Common myeloid progenitor, CD34-positive (primary cell): Measurements from ENCODE around the gene NOLC1.

Source experiments
- CTCF ChIA-PET: fragments of 350-600 bp; sonication (Branson Sonifier 250); formaldehyde crosslinking; loops from one replicate; lab custom pipeline; 2021; ENCODE audit warnings: antibody characterized with exemption; lab: Charles Lee
- POLR2A ChIA-PET: fragments of 350-600 bp; sonication (Branson Sonifier 250); formaldehyde crosslinking; loops from one replicate; lab custom pipeline; 2021; ENCODE audit warnings: antibody characterized with exemption; lab: Charles Lee
- DNase-seq, 3 donors: peaks; one replicate each; pipeline versions ENCODE4 v3.0.0 to v3.0.0-alpha.2; 2013
- H3K27ac ChIP-seq, 2 experiments: 1 replicate in 1 of 2; 2 replicates in 1 of 2; pipeline ENCODE4 v1.7.0; 2013; ENCODE audit warnings: inconsistent platforms in 2 of 2, low read length in 2 of 2, mild to moderate bottlenecking in 2 of 2, low read depth in 1 of 2, moderate library complexity in 1 of 2; ENCODE audit not compliant: severe bottlenecking in 2 of 2, insufficient read depth in 1 of 2, poor library complexity in 1 of 2
- H3K27me3 ChIP-seq, 5 experiments: replicated peaks in 2 of 5; 1 replicate in 3 of 5; 2 replicates in 2 of 5; pipeline versions ENCODE4 v1.6.1 to v1.7.0; 2013; ENCODE audit warnings: low read length in 4 of 5, mild to moderate bottlenecking in 2 of 5, moderate library complexity in 2 of 5, inconsistent platforms in 1 of 5; ENCODE audit not compliant: insufficient read depth in 5 of 5, control insufficient read depth in 4 of 5
- H3K36me3 ChIP-seq, 4 experiments: 1 replicate in 2 of 4; 2 replicates in 2 of 4; pipeline versions ENCODE4 v1.6.1 to v1.7.0; 2013; ENCODE audit warnings: low read length in 3 of 4, control low read depth in 1 of 4, mild to moderate bottlenecking in 1 of 4; ENCODE audit not compliant: control insufficient read depth in 4 of 4, insufficient read depth in 4 of 4
- H3K4me1 ChIP-seq, 4 experiments: 1 replicate in 3 of 4; 2 replicates in 1 of 4; pipeline versions ENCODE4 v1.6.1 to v1.7.1; 2013; ENCODE audit warnings: low read length in 3 of 4, mild to moderate bottlenecking in 3 of 4, control low read depth in 1 of 4, inconsistent platforms in 1 of 4, moderate library complexity in 1 of 4; ENCODE audit not compliant: control insufficient read depth in 4 of 4, insufficient read depth in 4 of 4; ENCODE audit errors: control extremely low read depth in 1 of 4
- H3K4me3 ChIP-seq, 7 experiments: 1 replicate in 4 of 7; 2 replicates in 3 of 7; pipeline versions ENCODE4 v1.5.1 to v1.7.0; 2013; ENCODE audit warnings: mild to moderate bottlenecking in 7 of 7, low read length in 6 of 7, moderate library complexity in 6 of 7, inconsistent platforms in 2 of 7, low read depth in 2 of 7, control low read depth in 1 of 7; ENCODE audit not compliant: insufficient read depth in 4 of 7, control insufficient read depth in 1 of 7; ENCODE audit errors: extremely low read depth in 1 of 7
- H3K9me3 ChIP-seq, 5 experiments: 1 replicate in 4 of 5; 2 replicates in 1 of 5; pipeline versions ENCODE4 v1.6.1 to v1.7.1; 2013; ENCODE audit warnings: low read length in 4 of 5, mild to moderate bottlenecking in 2 of 5, inconsistent platforms in 1 of 5, low read depth in 1 of 5, moderate library complexity in 1 of 5; ENCODE audit not compliant: control insufficient read depth in 4 of 5, insufficient read depth in 2 of 5; ENCODE audit errors: control extremely low read depth in 1 of 5
- WGBS: methylation state at CpG from one replicate; pipeline ENCODE4 v1.1.5; 2013; ENCODE audit not compliant: insufficient coverage; 5-methylcytosine and 5-hydroxymethylcytosine counted together

The NOLC1 gene

GRCh38 chr10:102113261-102113955 lies 38.8 kb upstream of the NOLC1 start:
- CTCF ChIA-PET: interaction anchor here (0.6 to 3.6 kb wide), 8 partner anchors 9 to 899 kb away, joined by 4 to 24 read pairs (median 6); partner anchors contain the start of genes HPS6 and NOLC1
- peak overlapping the region; percentile 71 to 92 for H3K27ac ChIP-seq
- POLR2A ChIA-PET: interaction anchor here (0.6 to 1.9 kb wide), 3 partner anchors 19 to 285 kb away, joined by 3 to 6 read pairs (median 4); partner anchors contain the start of gene PPRC1
- H3K9me3 ChIP-seq: no peaks in the 10 kb centered on the region
- 82% methylated on average over 3 of the region's 7 CpGs for WGBS
- no peak for DNase-seq
- peaks cover 16 to 57% (median 54%) of the 10 kb centered on the region in 4 experiments for H3K4me1 ChIP-seq
- H3K27me3 ChIP-seq: no peaks in the 10 kb centered on the region
- H3K36me3 ChIP-seq: peaks cover 23 to 35% (median 31%) of the 10 kb centered on the region in 4 experiments
- peak overlapping the region; percentile 68 to 92 (median 80) for H3K4me3 ChIP-seq

DNA sequence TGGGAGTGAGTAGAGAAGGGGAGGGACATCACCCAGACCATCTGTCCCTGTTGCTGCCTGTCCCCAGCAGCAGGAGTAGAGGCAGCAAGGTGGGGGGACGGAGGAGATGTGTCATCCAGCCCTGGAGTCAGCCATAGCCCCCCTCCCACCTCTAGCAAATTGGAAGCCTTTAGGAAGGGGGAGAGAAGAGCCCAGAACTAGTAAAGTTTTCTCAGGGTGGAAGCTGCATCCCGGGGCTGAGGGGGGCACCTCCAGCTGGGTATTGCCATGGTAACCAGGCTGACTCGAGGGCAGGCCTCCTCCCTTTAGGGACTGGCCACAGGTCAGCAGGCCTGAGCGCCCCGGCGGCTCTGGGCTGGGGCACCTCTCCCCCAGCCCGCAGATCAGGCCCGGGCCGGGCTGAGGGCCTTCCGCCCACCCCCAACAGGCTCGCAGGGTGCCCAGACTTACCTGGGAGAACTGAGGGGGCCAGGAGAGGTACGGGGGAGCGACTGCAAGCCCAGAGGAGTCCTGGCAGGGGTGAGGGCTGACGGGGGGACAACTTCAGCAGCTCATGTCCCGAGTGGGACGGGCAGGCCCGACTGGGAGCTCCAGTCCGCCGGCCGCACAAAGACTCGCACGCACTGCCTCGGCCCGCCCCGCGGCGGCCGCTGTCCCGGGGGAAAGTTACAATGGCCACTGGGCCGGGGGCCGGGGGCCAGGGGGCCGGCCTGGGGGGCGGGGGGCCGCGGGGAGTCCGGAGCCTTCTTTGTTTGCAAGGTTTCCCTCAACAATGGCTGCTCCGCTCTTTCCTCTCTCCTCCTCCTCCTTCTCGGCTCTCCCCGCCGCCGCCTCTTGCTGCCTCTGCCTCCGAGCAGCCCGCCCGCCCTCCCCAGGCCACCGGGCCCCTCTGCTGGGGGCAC lies 38.0 kb upstream of the NOLC1 start:
- 0% methylated on average over 29 of the region's 45 CpGs for WGBS
- Histone ChIP-seq H3K27ac (peak overlapping the region; percentile 71 to 92), H3K4me3 (peak overlapping the region; percentile 68 to 92 (median 80)), H3K9me3 (no peaks in the 10 kb centered on the region), H3K36me3 (peaks cover 19 to 27% (median 23%) of the 10 kb centered on the region in 4 experiments), H3K4me1 (peaks cover 22 to 65% (median 62%) of the 10 kb centered on the region in 4 experiments), H3K27me3 (no peaks in the 10 kb centered on the region)
- ChIA-PET POLR2A (interaction anchor here (0.5 to 1.9 kb wide), 4 partner anchors 18 to 284 kb away, joined by 3 to 6 read pairs (median 4); partner anchors contain the start of gene PPRC1), CTCF (interaction anchor here (0.6 to 3.6 kb wide), 9 partner anchors 8 to 900 kb away, joined by 4 to 24 read pairs (median 6); partner anchors contain the start of genes HPS6 and NOLC1)
- peak in 2 of 3 donors; percentile 44 to 63 for DNase-seq

- DNase-seq: peak; percentile 73 to 87 (median 84)
- no peaks in the 10 kb centered on the region for H3K27me3 ChIP-seq
- POLR2A ChIA-PET: interaction anchor here (0.6 to 1.9 kb wide), 4 partner anchors 9 to 279 kb away, joined by 3 to 6 read pairs (median 4); partner anchors contain the start of gene PPRC1
- CTCF ChIA-PET: interaction anchor here (1.0 to 2.5 kb wide), 4 partner anchors 10 to 42 kb away, joined by 3 to 11 read pairs (median 6); no protein-coding TSS in a partner anchor
- H3K4me1 ChIP-seq: peaks cover 22 to 71% (median 66%) of the 10 kb centered on the region in 4 experiments
- 0% methylated on average over 4 of the region's 23 CpGs for WGBS
- no peaks in the 10 kb centered on the region for H3K9me3 ChIP-seq
- H3K27ac ChIP-seq: peak overlapping the region; percentile 41 to 89
- peak overlapping the region; percentile 48 to 92 (median 73) for H3K4me3 ChIP-seq
- H3K36me3 ChIP-seq: peaks cover 11 to 18% (median 16%) of the 10 kb centered on the region in 4 experiments
These were observed 37.1 kb upstream of the NOLC1 start for GRCh38 chr10:102114861-102115618.

DNA sequence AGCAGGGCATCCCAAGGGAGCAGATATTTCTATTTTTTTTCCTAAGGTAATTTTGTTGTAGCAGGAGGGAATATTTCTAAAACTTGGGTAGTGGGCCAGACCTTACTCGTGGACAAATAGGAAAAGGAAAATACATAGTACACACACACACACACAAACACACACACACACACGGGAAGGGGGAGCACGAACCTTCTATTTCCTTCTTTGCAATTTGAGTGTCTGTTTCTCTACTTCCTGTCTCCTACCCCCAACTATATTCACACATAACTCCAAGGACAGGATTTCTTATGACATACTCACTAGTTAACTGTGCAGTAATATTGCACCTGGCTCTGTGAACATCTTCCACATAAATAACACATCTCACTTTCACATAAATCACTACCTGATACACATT lies 36.4 kb upstream of the NOLC1 start:
- Histone ChIP-seq H3K4me3 (peak overlapping the region in 6 of 7 experiments; percentile 67 to 92 (median 79)), H3K9me3 (no peaks in the 10 kb centered on the region), H3K27me3 (no peaks in the 10 kb centered on the region), H3K36me3 (peaks cover 5 to 11% (median 9%) of the 10 kb centered on the region in 4 experiments), H3K27ac (peak overlapping the region; percentile 41 to 89), H3K4me1 (peaks cover 22 to 72% (median 67%) of the 10 kb centered on the region in 4 experiments)
- WGBS: 0% methylated on average over 1 of the region's 3 CpGs
- CTCF ChIA-PET: interaction anchor here (0.8 to 2.5 kb wide), 5 partner anchors 9 to 43 kb away, joined by 3 to 11 read pairs (median 6); no protein-coding TSS in a partner anchor
- POLR2A ChIA-PET: interaction anchor here (0.6 kb wide), 1 partner anchor 8 kb away, joined by 4 read pairs; no protein-coding TSS in a partner anchor
- peak in 1 of 3 donors; percentile 16 for DNase-seq

- peak overlapping the region in 5 of 7 experiments; percentile 38 to 95 (median 91) for H3K4me3 ChIP-seq
These were observed 35.5 kb upstream of the NOLC1 start for GRCh38 chr10:102116656-102117055.

More at GRCh38 chr10:102116656-102117055, 35.5 kb upstream of the NOLC1 start:
- 75% methylated on average over 1 of the region's 1 CpG for WGBS
- Histone ChIP-seq H3K9me3 (no peaks in the 10 kb centered on the region), H3K4me1 (peaks cover 22 to 81% (median 73%) of the 10 kb centered on the region in 4 experiments), H3K27me3 (no peaks in the 10 kb centered on the region), H3K27ac (peak overlapping the region; percentile 14 to 89), H3K36me3 (peaks cover 0 to 4% (median 3%) of the 10 kb centered on the region in 4 experiments)
- CTCF ChIA-PET: interaction anchor here (0.8 to 2.5 kb wide), 5 partner anchors 14 to 44 kb away, joined by 3 to 11 read pairs (median 3); partner anchors contain the start of gene PPRC1
- POLR2A ChIA-PET: no interaction called here
- DNase-seq: no peak
